Tibial nerve (tissue), 4 donors: ENCODE measurements around the gene HAX1. TPM values are rescaled to one million over a fixed set of nuclear protein-coding genes. Genes with fewer than 3 reads are reported as not detected.

ENCODE experiments used
- DNase-seq, 2 donors: peaks; one replicate each; pipeline ENCODE4 v3.0.0-alpha.2; 2019; ENCODE audit warnings: low spot score in 2 of 2
- H3K27ac ChIP-seq, 4 donors: fragments of 200-600 bp; sonication (generic) in 3 of 4; one replicate each; pipeline ENCODE4 v1.5.1; 2017 to 2019; ENCODE audit warnings: mild to moderate bottlenecking in 1 of 4
- H3K27me3 ChIP-seq, 2 donors: fragments of 200-600 bp; sonication (generic) in 1 of 2; one replicate each; pipeline versions ENCODE4 v1.5.1 to v1.6.0; 2017 to 2019
- H3K36me3 ChIP-seq, 3 donors: fragments of 200-600 bp; sonication (generic); one replicate each; pipeline ENCODE4 v1.5.1; 2018 to 2019
- H3K4me1 ChIP-seq, 4 donors: fragments of 200-600 bp; sonication (generic) in 3 of 4; one replicate each; pipeline ENCODE4 v1.5.1; 2017 to 2019
- H3K4me3 ChIP-seq, 4 donors: fragments of 200-600 bp; sonication (generic) in 3 of 4; one replicate each; pipeline ENCODE4 v1.5.1; 2017 to 2019; ENCODE audit warnings: mild to moderate bottlenecking in 1 of 4, moderate library complexity in 1 of 4
- H3K9me3 ChIP-seq, 4 donors: fragments of 200-600 bp; sonication (generic) in 3 of 4; one replicate each; pipeline ENCODE4 v1.5.1; 2017 to 2019
- CTCF ChIP-seq, 5 experiments: fragments of 200-600 bp in 3 of 5; fragments of 450-650 bp in 2 of 5; sonication (generic) in 3 of 5; IDR thresholded peaks; one replicate each; pipeline ENCODE4 v1.5.1; 2016 to 2019; ENCODE audit warnings: antibody characterized with exemption in 5 of 5, mild to moderate bottlenecking in 3 of 5, moderate library complexity in 2 of 5
- EP300 ChIP-seq, 2 donors: sonication (generic); formaldehyde crosslinking; IDR thresholded peaks; one replicate each; pipeline ENCODE4 v1.6.1; 2017; ENCODE audit warnings: antibody characterized with exemption in 2 of 2, mild to moderate bottlenecking in 1 of 2
- POLR2A ChIP-seq, 2 donors: fragments of 450-650 bp; IDR thresholded peaks; one replicate each; pipeline ENCODE4 v1.6.1; 2017; ENCODE audit warnings: antibody characterized with exemption in 2 of 2, mild to moderate bottlenecking in 2 of 2, moderate library complexity in 2 of 2
- WGBS, 2 donors: methylation state at CpG; one replicate each; pipeline ENCODE4 v1.1.5; 2018; 5-methylcytosine and 5-hydroxymethylcytosine counted together
- small RNA-seq: library from RNA; depleted of rRNA; stranded (forward); fragments of <200 nt; gene quantifications from one replicate; pipeline ENCODE3, GENCODE V24; 2016
- total RNA-seq, 4 donors: library from RNA; depleted of rRNA; stranded (reverse); fragments of >200 nt; gene quantifications; one replicate each; pipeline ENCODE4 v1.1.0, GENCODE V29; 2016

HAX1 gene
- total RNA-seq, 4 donors from 2014 or later: 93.9 to 120 (median 111) TPM

- peak within 1 kb of the TSS; percentile 52 to 95 (median 80) for H3K4me3 ChIP-seq
- no peaks in the 10 kb centered on the region for H3K27me3 ChIP-seq
- H3K36me3 ChIP-seq: peaks cover 0 to 2% (median 0%) of the 10 kb centered on the region in 3 donors
- 1% methylated on average over 43 to 56 of the region's 56 CpGs for WGBS, 2 donors
- peaks cover 0 to 49% (median 30%) of the 10 kb centered on the region in 4 donors for H3K4me1 ChIP-seq
- no peaks in the 10 kb centered on the region for H3K9me3 ChIP-seq
- peak in 1 of 2 donors; percentile 37 for TF ChIP-seq EP300 (IDR thresholded peaks at IDR 0.05)
- no peak for TF ChIP-seq POLR2A (IDR thresholded peaks at IDR 0.05)
- TF ChIP-seq CTCF (IDR thresholded peaks at IDR 0.05): peak; percentile 89 to 95 (median 91)
- DNase-seq: peak; percentile 53 to 68
- H3K27ac ChIP-seq: peak within 1 kb of the TSS; percentile 79 to 99 (median 96)
These were observed 52.5 kb downstream of the HAX1 start, which contains the start of gene ATP8B2 for GRCh38 chr1:154324669-154325582. Gene ATP8B2, plus strand, starts transcription at chr1:154325525. Its CDS starts 2,617 bp downstream, at chr1:154328142.

Small RNA genes within 50 kb of the gene (small RNA-seq; reads per million reads assigned to genes)
- not detected for gene RF00273
- not detected for gene RNU6-121P
- gene RNU6-239P: not detected
- gene SNORA58B: not detected

Other genes with a start within 250 kb of the HAX1 start
- under 1 TPM in 3 of 4 donors, not detected in 1; under 0.01 to 0.30 (median 0.21) TPM for gene NUP210L, start 117.6 kb upstream of the HAX1 start, total RNA-seq
- gene TPM3, start 80.5 kb upstream of the HAX1 start, total RNA-seq: 100 to 1,000 TPM; 170 to 251 (median 222) TPM
- gene CFAP141, start 66.3 kb upstream of the HAX1 start, total RNA-seq: not detected
- gene UBAP2L, start 51.7 kb upstream of the HAX1 start, total RNA-seq: 10 to 100 TPM; 43.5 to 68.2 (median 55.7) TPM
- gene AQP10, start 48.5 kb downstream of the HAX1 start, total RNA-seq: under 1 TPM in 1 of 4 donors, not detected in 3; 0.21 TPM
- gene ATP8B2, start 52.9 kb downstream of the HAX1 start, total RNA-seq: 100 to 1,000 TPM; 136 to 261 (median 156) TPM
- gene IL6R, start 132.7 kb downstream of the HAX1 start, total RNA-seq: 10 to 100 TPM; 31.6 to 53.7 (median 33.5) TPM
- 1 to 10 TPM; 6.7 to 9.0 (median 7.6) TPM for gene TDRD10, start 229.6 kb downstream of the HAX1 start, total RNA-seq
- gene SHE, start 229.8 kb downstream of the HAX1 start, total RNA-seq: 10 to 100 TPM in 3 of 4 donors, 1 to 10 TPM in 1; 9.0 to 24.6 (median 18.0) TPM